MG63 (cell line): ENCODE measurements around the gene GNB1. TPM values are rescaled to one million over a fixed set of nuclear protein-coding genes. Genes with fewer than 3 reads are reported as not detected.

ENCODE experiments used
- DNase-seq: peaks from one replicate; pipeline ENCODE4 v3.0.0-alpha.2; 2020
- H3K27me3 ChIP-seq: fragments of 250-450 bp; sonication (Bioruptor Pico); 2 replicates; pipeline ENCODE4 v1.5.1; 2020; ENCODE audit warnings: mild to moderate bottlenecking, moderate library complexity
- H3K36me3 ChIP-seq: fragments of 250-450 bp; sonication (Bioruptor Pico); 2 replicates; pipeline ENCODE4 v1.5.1; 2020; ENCODE audit warnings: mild to moderate bottlenecking, moderate library complexity
- H3K4me3 ChIP-seq: fragments of 250-450 bp; sonication (Bioruptor Pico); 2 replicates; pipeline ENCODE4 v1.5.1; 2020; ENCODE audit warnings: mild to moderate bottlenecking, moderate library complexity
- H3K9me3 ChIP-seq: fragments of 250-450 bp; sonication (Bioruptor Pico); 2 replicates; pipeline ENCODE4 v1.5.1; 2020; ENCODE audit warnings: mild to moderate bottlenecking, moderate library complexity
- total RNA-seq: library from RNA; depleted of rRNA; stranded (reverse); fragments of >200 nt; shearing (Covaris generic); gene quantifications from 2 replicates; pipeline ENCODE4 v1.2.3, GENCODE V29; 2014; ENCODE audit warnings: low replicate concordance

Gene GNB1
- total RNA-seq, 1 experiment from 2014 or later, result 327 TPM

GRCh38 chr1:1777583-1777899, 113.3 kb downstream of the GNB1 start:
- peaks cover 32% of the 10 kb centered on the region for H3K36me3 ChIP-seq
- H3K27me3 ChIP-seq, result no peaks in the 10 kb centered on the region
- no peaks in the 10 kb centered on the region for H3K9me3 ChIP-seq
- DNase-seq, result peak; percentile 56
- H3K4me3 ChIP-seq, result peak overlapping the region; percentile 95

GRCh38 chr1:1776672-1777582, 114.0 kb downstream of the GNB1 start:
- peak overlapping the region; percentile 95 for H3K4me3 ChIP-seq
- H3K27me3 ChIP-seq, result no peaks in the 10 kb centered on the region
- peaks cover 36% of the 10 kb centered on the region for H3K36me3 ChIP-seq
- no peak for DNase-seq
- no peaks in the 10 kb centered on the region for H3K9me3 ChIP-seq

GRCh38 chr1:1775327-1776226, 115.3 kb downstream of the GNB1 start:
- no peak overlapping the region for H3K4me3 ChIP-seq
- H3K27me3 ChIP-seq, result no peaks in the 10 kb centered on the region
- DNase-seq, result no peak
- H3K9me3 ChIP-seq, result peaks cover 5% of the 10 kb centered on the region
- peaks cover 45% of the 10 kb centered on the region for H3K36me3 ChIP-seq

- Histone ChIP-seq H3K36me3 (peaks cover 58% of the 10 kb centered on the region), H3K27me3 (no peaks in the 10 kb centered on the region), H3K9me3 (peaks cover 7% of the 10 kb centered on the region), H3K4me3 (no peak overlapping the region)
- DNase-seq, result no peak
Measured at GRCh38 chr1:1773874-1774273, 117.0 kb downstream of the GNB1 start.

GRCh38 chr1:1771096-1771495, 119.8 kb downstream of the GNB1 start:
- Histone ChIP-seq H3K36me3 (peaks cover 68% of the 10 kb centered on the region), H3K27me3 (no peaks in the 10 kb centered on the region), H3K9me3 (peaks cover 7% of the 10 kb centered on the region), H3K4me3 (no peak overlapping the region)
- no peak for DNase-seq

GRCh38 chr1:1770102-1770501, 120.8 kb downstream of the GNB1 start:
- H3K36me3 ChIP-seq, result peaks cover 66% of the 10 kb centered on the region
- H3K9me3 ChIP-seq, result peaks cover 7% of the 10 kb centered on the region
- no peaks in the 10 kb centered on the region for H3K27me3 ChIP-seq
- no peak overlapping the region for H3K4me3 ChIP-seq
- DNase-seq, result no peak

GRCh38 chr1:1768249-1768992, 122.5 kb downstream of the GNB1 start:
- no peak overlapping the region for H3K4me3 ChIP-seq
- H3K9me3 ChIP-seq, result peaks cover 7% of the 10 kb centered on the region
- DNase-seq, result no peak
- no peaks in the 10 kb centered on the region for H3K27me3 ChIP-seq
- peaks cover 71% of the 10 kb centered on the region for H3K36me3 ChIP-seq

GRCh38 chr1:1764876-1765470, 125.9 kb downstream of the GNB1 start:
- Histone ChIP-seq H3K9me3 (no peaks in the 10 kb centered on the region), H3K36me3 (peaks cover 68% of the 10 kb centered on the region), H3K4me3 (no peak overlapping the region), H3K27me3 (no peaks in the 10 kb centered on the region)
- no peak for DNase-seq

GRCh38 chr1:1763657-1764621, 126.9 kb downstream of the GNB1 start:
- H3K9me3 ChIP-seq, result no peaks in the 10 kb centered on the region

GRCh38 chr1:1761504-1762376, 129.1 kb downstream of the GNB1 start:
- Histone ChIP-seq H3K36me3 (peaks cover 48% of the 10 kb centered on the region), H3K9me3 (no peaks in the 10 kb centered on the region), H3K4me3 (no peak overlapping the region), H3K27me3 (no peaks in the 10 kb centered on the region)
- DNase-seq, result no peak

More at GRCh38 chr1:1763657-1764621, 126.9 kb downstream of the GNB1 start:
- peaks cover 63% of the 10 kb centered on the region for H3K36me3 ChIP-seq
- H3K27me3 ChIP-seq, result no peaks in the 10 kb centered on the region
- no peak for DNase-seq
- H3K4me3 ChIP-seq, result no peak overlapping the region

- Histone ChIP-seq H3K27me3 (no peaks in the 10 kb centered on the region), H3K9me3 (no peaks in the 10 kb centered on the region), H3K4me3 (no peak overlapping the region), H3K36me3 (peaks cover 57% of the 10 kb centered on the region)
- DNase-seq, result no peak
Measured at GRCh38 chr1:1760715-1761114, 130.2 kb downstream of the GNB1 start.

- DNase-seq, result no peak
Measured at GRCh38 chr1:1760345-1760650, 130.6 kb downstream of the GNB1 start.

GRCh38 chr1:1759456-1760344, 131.2 kb downstream of the GNB1 start:
- Histone ChIP-seq H3K9me3 (no peaks in the 10 kb centered on the region), H3K27me3 (no peaks in the 10 kb centered on the region), H3K36me3 (peaks cover 57% of the 10 kb centered on the region), H3K4me3 (no peak overlapping the region)
- DNase-seq, result no peak

More at GRCh38 chr1:1760345-1760650, 130.6 kb downstream of the GNB1 start:
- H3K4me3 ChIP-seq, result no peak overlapping the region
- no peaks in the 10 kb centered on the region for H3K27me3 ChIP-seq
- H3K36me3 ChIP-seq, result peaks cover 56% of the 10 kb centered on the region
- H3K9me3 ChIP-seq, result no peaks in the 10 kb centered on the region
